Medulla oblongata (tissue), 1 donor: ENCODE results near the gene PCDHA7.
"Not testable (repeated sequence)": the region's sequence is repeated elsewhere in the genome, so short reads cannot be mapped to it uniquely, and the experiment has no call there.

Source experiments
- DNase-seq: peaks from one replicate; pipeline ENCODE4 v3.0.0-alpha.2; 2015; ENCODE audit errors: extremely low spot score

PCDHA7 gene

GRCh38 chr5:140822969-140823368 lies 11.1 kb upstream of the PCDHA7 start:
- not testable (repeated sequence) for DNase-seq

DNA sequence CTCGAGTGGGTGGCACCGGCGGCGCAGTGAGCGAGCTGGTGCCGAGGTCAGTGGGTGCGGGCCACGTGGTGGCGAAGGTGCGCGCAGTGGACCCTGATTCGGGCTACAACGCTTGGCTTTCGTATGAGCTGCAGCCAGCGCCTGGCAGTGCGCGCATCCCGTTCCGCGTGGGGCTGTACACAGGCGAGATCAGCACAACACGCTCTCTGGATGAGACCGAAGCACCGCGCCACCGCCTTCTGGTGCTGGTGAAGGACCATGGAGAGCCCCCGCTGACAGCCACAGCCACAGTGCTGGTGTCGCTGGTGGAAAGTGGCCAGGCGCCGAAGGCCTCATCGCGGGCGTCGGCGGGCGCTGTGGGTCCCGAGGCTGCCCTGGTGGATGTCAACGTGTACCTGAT lies 10.6 kb upstream of the PCDHA7 start:
- no peak for DNase-seq

GRCh38 chr5:140827704-140828361 lies 6.2 kb upstream of the PCDHA7 start, which contains the start of gene PCDHA6:
PCDHA6 (plus strand) TSS chr5:140827960; CDS start chr5:140828092, 132 bp downstream.
- DNase-seq, result peak; percentile 31

GRCh38 chr5:140828362-140828737 lies 5.7 kb upstream of the PCDHA7 start:
- DNase-seq, result peak; percentile 14

DNA sequence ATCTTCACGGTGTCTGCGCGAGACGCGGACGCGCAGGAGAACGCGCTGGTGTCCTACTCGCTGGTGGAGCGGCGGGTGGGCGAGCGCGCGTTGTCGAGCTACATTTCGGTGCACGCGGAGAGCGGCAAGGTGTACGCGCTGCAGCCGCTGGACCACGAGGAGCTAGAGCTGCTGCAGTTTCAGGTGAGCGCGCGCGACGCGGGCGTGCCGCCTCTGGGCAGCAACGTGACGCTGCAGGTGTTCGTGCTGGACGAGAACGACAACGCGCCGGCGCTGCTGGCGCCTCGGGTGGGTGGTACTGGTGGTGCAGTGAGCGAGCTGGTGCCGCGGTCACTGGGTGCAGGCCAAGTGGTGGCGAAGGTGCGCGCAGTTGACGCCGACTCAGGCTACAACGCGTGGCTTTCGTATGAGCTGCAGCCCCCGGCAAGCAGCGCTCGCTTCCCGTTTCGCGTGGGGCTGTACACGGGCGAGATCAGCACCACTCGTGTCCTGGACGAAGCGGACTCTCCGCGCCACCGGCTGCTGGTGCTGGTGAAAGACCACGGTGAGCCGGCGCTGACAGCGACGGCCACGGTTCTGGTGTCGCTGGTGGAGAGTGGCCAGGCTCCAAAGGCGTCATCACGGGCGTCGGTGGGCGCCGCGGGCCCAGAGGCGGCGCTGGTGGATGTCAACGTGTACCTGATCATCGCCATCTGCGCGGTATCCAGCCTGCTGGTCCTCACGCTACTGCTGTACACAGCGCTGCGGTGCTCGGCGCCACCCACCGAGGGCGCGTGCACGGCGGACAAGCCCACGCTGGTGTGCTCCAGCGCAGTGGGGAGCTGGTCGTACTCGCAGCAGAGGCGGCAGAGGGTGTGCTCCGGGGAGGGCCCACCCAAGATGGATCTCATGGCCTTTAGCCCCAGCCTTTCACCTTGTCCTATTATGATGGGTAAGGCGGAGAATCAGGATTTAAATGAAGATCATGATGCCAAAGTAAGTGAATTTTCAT lies 4.3 kb upstream of the PCDHA7 start:
- not testable (repeated sequence) for DNase-seq

DNA sequence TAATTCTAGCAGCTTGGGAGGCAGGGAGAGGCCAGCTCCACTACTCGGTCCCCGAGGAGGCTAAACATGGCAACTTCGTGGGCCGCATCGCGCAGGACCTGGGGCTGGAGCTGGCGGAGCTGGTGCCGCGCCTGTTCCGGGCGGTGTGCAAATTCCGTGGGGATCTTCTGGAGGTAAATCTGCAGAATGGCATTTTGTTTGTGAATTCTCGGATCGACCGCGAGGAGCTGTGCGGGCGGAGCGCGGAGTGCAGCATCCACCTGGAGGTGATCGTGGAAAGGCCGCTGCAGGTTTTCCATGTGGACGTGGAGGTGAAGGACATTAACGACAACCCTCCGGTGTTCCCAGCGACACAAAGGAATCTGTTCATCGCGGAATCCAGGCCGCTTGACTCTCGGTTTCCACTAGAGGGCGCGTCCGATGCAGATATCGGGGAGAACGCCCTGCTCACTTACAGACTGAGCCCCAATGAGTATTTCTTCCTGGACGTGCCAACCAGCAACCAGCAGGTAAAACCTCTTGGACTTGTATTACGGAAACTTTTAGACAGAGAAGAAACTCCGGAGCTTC lies 455 bp downstream of the PCDHA7 start:
- not testable (repeated sequence) for DNase-seq

GRCh38 chr5:140835622-140836510 lies 1.8 kb downstream of the PCDHA7 start:
- DNase-seq, result no peak

DNA sequence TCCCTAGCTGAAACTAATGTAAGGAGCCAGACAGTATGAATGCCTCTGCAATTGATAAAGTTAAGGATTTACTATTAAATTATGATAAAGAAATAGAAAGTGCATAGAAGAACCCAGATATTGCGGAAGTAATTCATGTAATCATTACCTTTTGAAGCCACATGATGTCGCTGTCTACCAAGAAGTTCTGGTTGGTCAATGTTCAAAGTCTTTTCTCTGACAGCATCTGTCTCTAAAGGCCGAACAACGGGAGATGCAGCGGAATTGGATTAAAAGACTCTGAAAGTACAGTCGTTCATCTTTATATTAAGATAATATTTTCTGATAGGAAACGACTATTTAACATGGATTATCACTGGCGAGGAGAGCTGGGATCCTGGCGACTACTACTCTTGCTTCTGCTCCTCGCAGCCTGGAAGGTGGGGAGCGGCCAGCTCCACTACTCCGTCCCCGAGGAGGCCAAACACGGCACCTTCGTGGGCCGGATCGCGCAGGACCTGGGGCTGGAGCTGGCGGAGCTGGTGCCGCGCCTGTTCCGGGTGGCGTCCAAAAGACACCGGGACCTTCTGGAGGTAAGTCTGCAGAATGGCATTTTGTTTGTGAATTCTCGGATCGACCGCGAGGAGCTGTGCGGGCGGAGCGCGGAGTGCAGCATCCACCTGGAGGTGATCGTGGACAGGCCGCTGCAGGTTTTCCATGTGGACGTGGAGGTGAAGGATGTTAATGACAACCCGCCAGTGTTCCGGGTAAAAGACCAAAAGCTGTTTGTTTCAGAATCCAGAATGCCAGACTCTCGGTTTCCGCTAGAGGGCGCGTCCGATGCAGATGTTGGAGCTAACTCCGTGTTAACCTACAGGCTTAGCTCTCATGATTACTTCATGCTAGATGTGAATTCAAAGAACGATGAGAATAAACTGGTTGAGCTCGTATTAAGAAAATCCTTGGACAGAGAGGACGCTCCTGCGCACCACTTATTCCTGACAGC lies 7.2 kb downstream of the PCDHA7 start, which contains the start of gene PCDHA8:
Gene PCDHA8 (plus strand): TSS at position 210 of the 985 bp plus-strand sequence. CDS start 135 bp downstream, at position 345.
- peak; percentile 42 for DNase-seq

DNA sequence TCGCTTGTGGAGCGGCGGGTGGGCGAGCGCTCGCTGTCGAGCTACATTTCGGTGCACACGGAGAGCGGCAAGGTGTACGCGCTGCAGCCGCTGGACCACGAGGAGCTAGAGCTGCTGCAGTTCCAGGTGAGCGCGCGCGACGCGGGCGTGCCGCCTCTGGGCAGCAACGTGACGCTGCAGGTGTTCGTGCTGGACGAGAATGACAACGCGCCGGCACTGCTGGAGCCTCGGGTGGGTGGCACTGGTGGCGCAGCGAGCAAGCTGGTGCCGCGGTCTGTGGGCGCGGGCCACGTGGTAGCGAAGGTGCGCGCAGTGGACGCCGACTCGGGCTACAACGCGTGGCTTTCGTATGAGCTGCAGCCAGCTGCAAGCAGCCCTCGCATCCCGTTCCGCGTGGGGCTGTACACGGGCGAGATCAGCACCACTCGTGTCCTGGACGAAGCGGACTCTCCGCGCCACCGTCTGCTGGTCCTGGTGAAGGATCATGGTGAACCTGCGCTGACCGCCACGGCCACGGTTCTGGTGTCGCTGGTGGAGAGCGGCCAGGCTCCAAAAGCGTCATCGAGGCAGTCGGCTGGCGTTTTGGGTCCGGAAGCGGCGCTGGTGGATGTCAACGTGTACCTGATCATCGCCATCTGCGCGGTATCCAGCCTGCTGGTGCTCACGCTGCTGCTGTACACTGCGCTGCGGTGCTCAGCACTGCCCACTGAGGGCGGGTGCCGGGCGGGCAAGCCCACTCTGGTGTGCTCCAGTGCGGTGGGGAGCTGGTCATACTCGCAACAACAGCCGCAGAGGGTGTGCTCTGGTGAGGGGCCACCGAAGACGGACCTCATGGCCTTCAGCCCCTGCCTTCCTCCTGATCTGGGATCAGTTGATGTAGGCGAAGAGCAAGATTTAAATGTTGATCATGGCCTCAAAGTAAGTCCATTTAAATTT lies 9.0 kb downstream of the PCDHA7 start:
- no peak for DNase-seq

- DNase-seq, result peak; percentile 23
Observed at GRCh38 chr5:140848139-140849102, 14.4 kb downstream of the PCDHA7 start, which contains the start of gene PCDHA9. PCDHA9 (plus strand) TSS chr5:140848382; CDS start chr5:140848496, 114 bp downstream.

DNA sequence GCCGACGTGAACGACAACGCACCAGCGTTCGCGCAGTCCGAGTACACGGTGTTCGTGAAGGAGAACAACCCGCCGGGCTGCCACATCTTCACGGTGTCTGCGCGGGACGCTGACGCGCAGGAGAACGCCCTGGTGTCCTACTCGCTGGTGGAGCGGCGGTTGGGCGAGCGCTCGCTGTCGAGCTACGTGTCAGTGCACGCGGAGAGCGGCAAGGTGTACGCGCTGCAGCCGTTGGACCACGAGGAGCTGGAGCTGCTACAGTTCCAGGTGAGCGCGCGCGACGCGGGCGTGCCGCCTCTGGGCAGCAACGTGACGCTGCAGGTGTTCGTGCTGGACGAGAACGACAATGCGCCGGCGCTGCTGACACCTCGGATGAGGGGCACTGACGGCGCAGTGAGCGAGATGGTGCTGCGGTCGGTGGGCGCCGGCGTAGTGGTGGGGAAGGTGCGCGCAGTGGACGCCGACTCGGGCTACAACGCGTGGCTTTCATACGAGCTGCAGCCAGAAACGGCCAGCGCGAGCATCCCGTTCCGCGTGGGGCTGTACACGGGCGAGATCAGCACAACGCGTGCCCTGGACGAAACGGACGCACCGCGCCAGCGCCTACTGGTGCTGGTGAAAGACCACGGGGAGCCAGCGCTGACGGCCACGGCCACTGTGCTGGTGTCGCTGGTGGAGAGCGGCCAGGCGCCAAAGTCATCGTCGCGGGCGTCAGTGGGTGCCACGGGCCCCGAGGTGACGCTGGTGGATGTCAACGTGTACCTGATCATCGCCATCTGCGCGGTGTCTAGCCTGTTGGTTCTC lies 16.0 kb downstream of the PCDHA7 start:
- DNase-seq, result not testable (repeated sequence)

- peak; percentile 85 for DNase-seq
Observed at GRCh38 chr5:140855772-140856674, 22.0 kb downstream of the PCDHA7 start, which contains the start of gene PCDHA10. PCDHA10 (plus strand) TSS chr5:140855897; CDS start chr5:140856049, 152 bp downstream.

- no peak for DNase-seq
Observed at GRCh38 chr5:140857177-140857986, 23.3 kb downstream of the PCDHA7 start.

DNA sequence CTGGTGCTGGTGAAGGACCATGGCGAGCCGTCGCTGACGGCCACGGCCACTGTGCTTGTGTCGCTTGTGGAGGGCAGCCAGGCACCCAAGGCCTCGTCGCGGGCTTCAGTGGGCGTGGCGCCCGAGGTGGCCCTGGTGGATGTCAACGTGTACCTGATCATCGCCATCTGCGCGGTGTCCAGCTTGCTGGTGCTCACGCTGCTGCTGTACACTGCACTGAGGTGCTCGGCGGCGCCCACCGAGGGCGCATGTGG lies 23.8 kb downstream of the PCDHA7 start:
- no peak for DNase-seq
